Stomach (tissue), 9 donors: ENCODE measurements around the gene CDC123. TPM values are rescaled to one million over a fixed set of nuclear protein-coding genes. Genes with fewer than 3 reads are reported as not detected.

Experiments
- DNase-seq, 2 donors: peaks; one replicate each; pipeline versions ENCODE4 v3.0.0 to v3.0.0-alpha.2; 2013 to 2019
- H3K27ac ChIP-seq, 5 donors: fragments of 200-600 bp in 4 of 5; sonication (generic) in 4 of 5; one replicate each; pipeline ENCODE4 v1.5.1; 2013 to 2019; ENCODE audit warnings: mild to moderate bottlenecking in 1 of 5, moderate library complexity in 1 of 5
- H3K27me3 ChIP-seq, 3 donors: fragments of 200-600 bp; sonication (generic); one replicate each; pipeline ENCODE4 v1.5.1; 2017 to 2019; ENCODE audit warnings: mixed run types in 1 of 3
- H3K36me3 ChIP-seq, 4 donors: fragments of 200-600 bp; sonication (generic); 1 replicate in 3 of 4; 2 replicates in 1 of 4; pipeline ENCODE4 v1.5.1; 2016 to 2019
- H3K4me1 ChIP-seq, 4 donors: fragments of 200-600 bp; sonication (generic); one replicate each; pipeline ENCODE4 v1.5.1; 2016 to 2019
- H3K4me3 ChIP-seq, 4 donors: fragments of 200-600 bp; sonication (generic) in 3 of 4; one replicate each; pipeline ENCODE4 v1.5.1; 2016 to 2019; ENCODE audit warnings: mild to moderate bottlenecking in 1 of 4
- H3K9me3 ChIP-seq, 4 donors: fragments of 200-600 bp; sonication (generic); one replicate each; pipeline ENCODE4 v1.5.1; 2016 to 2019
- CTCF ChIP-seq, 7 experiments: fragments of 450-650 bp in 4 of 7; fragments of 200-600 bp in 3 of 7; sonication (generic) in 3 of 7; IDR thresholded peaks; one replicate each; pipeline ENCODE4 v1.5.1; 2016 to 2019; ENCODE audit warnings: antibody characterized with exemption in 7 of 7, control low read depth in 2 of 7, mild to moderate bottlenecking in 1 of 7
- EP300 ChIP-seq: sonication (generic); formaldehyde crosslinking; IDR thresholded peaks from one replicate; pipeline ENCODE4 v1.6.1; 2017; ENCODE audit warnings: antibody characterized with exemption
- POLR2A ChIP-seq, 4 donors: fragments of 450-650 bp; IDR thresholded peaks; one replicate each; pipeline ENCODE4 v1.6.1; 2016; ENCODE audit warnings: antibody characterized with exemption in 4 of 4, control low read depth in 2 of 4, mild to moderate bottlenecking in 1 of 4, moderate library complexity in 1 of 4
- POLR2AphosphoS5 ChIP-seq, 3 donors: sonication (generic); formaldehyde crosslinking; IDR thresholded peaks; one replicate each; pipeline ENCODE4 v1.6.1; 2016; ENCODE audit warnings: antibody characterized with exemption in 3 of 3
- WGBS, 5 donors: extraction: QIAGEN DNeasy Blood & Tissue Kit in 3 of 5; methylation state at CpG; one replicate each; pipeline versions ENCODE4 v1.1.5 to v1.1.7; 2013 to 2018; 5-methylcytosine and 5-hydroxymethylcytosine counted together
- intact Hi-C: fragments of 100-400 bp; cut with DNase I; formaldehyde crosslinking; loops from one replicate; pipeline ENCODE4 v1.15.1; 2023; ENCODE audit warnings: low total_unique reads
- polyA plus RNA-seq, 3 donors: library from polyadenylated mRNA; stranded (reverse); fragments of 200-250 nt; gene quantifications; one replicate each; pipeline ENCODE4 v1.2.3, GENCODE V29; 2013
- total RNA-seq, 5 donors: library from RNA; depleted of rRNA; stranded (reverse); fragments of >200 nt; gene quantifications; one replicate each; pipeline versions ENCODE4 v1.1.0 to v1.2.3, GENCODE V29; 2014 to 2016
- donor health status: healthy with polysubstance abuse.
- donor health status: Bipolar disorder and iron deficiency.
- donor health status: healthy.

CDC123 gene
- total and polyA plus RNA-seq, 8 donors = 22.3 to 103 (median 40.6) TPM

GRCh38 chr10:12198156-12198555 is 2.2 kb downstream of the CDC123 start:
- H3K4me1 ChIP-seq = peaks cover 23 to 44% (median 36%) of the 10 kb centered on the region in 4 donors
- no peaks in the 10 kb centered on the region for H3K27me3 ChIP-seq
- H3K9me3 ChIP-seq = no peaks in the 10 kb centered on the region
- no peak overlapping the region for H3K4me3 ChIP-seq
- no peak for DNase-seq
- H3K27ac ChIP-seq = no peak overlapping the region
- no peak for TF ChIP-seq POLR2AphosphoS5 (IDR thresholded peaks at IDR 0.05)
- no peak for TF ChIP-seq EP300
- TF ChIP-seq CTCF (IDR thresholded peaks at IDR 0.05) = no peak
- intact Hi-C loops = no loop called here
- 84 to 96% (median 93%) methylated on average over 2 of the region's 2 CpGs for WGBS, 5 donors
- peaks cover 14 to 45% (median 41%) of the 10 kb centered on the region in 4 donors for H3K36me3 ChIP-seq

GRCh38 chr10:12200850-12201249 is 4.9 kb downstream of the CDC123 start:
- no peak for DNase-seq
- H3K9me3 ChIP-seq = no peaks in the 10 kb centered on the region
- no peak overlapping the region for H3K4me3 ChIP-seq
- TF ChIP-seq CTCF (IDR thresholded peaks at IDR 0.05) = no peak
- no peak for TF ChIP-seq EP300
- TF ChIP-seq POLR2A (IDR thresholded peaks at IDR 0.05) = no peak
- TF ChIP-seq POLR2AphosphoS5 (IDR thresholded peaks at IDR 0.05) = no peak
- intact Hi-C loops = no loop called here
- H3K4me1 ChIP-seq = peaks cover 11 to 25% (median 19%) of the 10 kb centered on the region in 4 donors
- H3K36me3 ChIP-seq = peaks cover 14 to 70% (median 66%) of the 10 kb centered on the region in 4 donors
- H3K27ac ChIP-seq = no peak overlapping the region
- no peaks in the 10 kb centered on the region for H3K27me3 ChIP-seq
- WGBS, 5 donors = 94 to 98% (median 97%) methylated on average over 5 of the region's 5 CpGs

- H3K27me3 ChIP-seq = no peaks in the 10 kb centered on the region
- TF ChIP-seq POLR2AphosphoS5 (IDR thresholded peaks at IDR 0.05) = no peak
- no peak for TF ChIP-seq POLR2A (IDR thresholded peaks at IDR 0.05)
- TF ChIP-seq EP300 = no peak
- TF ChIP-seq CTCF (IDR thresholded peaks at IDR 0.05) = no peak
- H3K4me1 ChIP-seq = peaks cover 11 to 25% (median 18%) of the 10 kb centered on the region in 4 donors
- WGBS, 5 donors = 76 to 87% (median 85%) methylated on average over 3 of the region's 3 CpGs
- DNase-seq = no peak
- no peak overlapping the region for H3K27ac ChIP-seq
- intact Hi-C loops = no loop called here
- peaks cover 14 to 71% (median 66%) of the 10 kb centered on the region in 4 donors for H3K36me3 ChIP-seq
- H3K4me3 ChIP-seq = no peak overlapping the region
- no peaks in the 10 kb centered on the region for H3K9me3 ChIP-seq
These were observed 5.6 kb downstream of the CDC123 start for GRCh38 chr10:12201543-12201942.

GRCh38 chr10:12202226-12202625 is 6.2 kb downstream of the CDC123 start:
- no peak for DNase-seq
- peaks cover 14 to 71% (median 67%) of the 10 kb centered on the region in 4 donors for H3K36me3 ChIP-seq
- intact Hi-C loops = no loop called here
- H3K9me3 ChIP-seq = no peaks in the 10 kb centered on the region
- no peaks in the 10 kb centered on the region for H3K27me3 ChIP-seq
- H3K4me3 ChIP-seq = no peak overlapping the region
- TF ChIP-seq EP300 = no peak
- no peak for TF ChIP-seq CTCF (IDR thresholded peaks at IDR 0.05)
- TF ChIP-seq POLR2AphosphoS5 (IDR thresholded peaks at IDR 0.05) = no peak
- no peak for TF ChIP-seq POLR2A (IDR thresholded peaks at IDR 0.05)
- no peak overlapping the region for H3K27ac ChIP-seq
- H3K4me1 ChIP-seq = peaks cover 5 to 19% (median 11%) of the 10 kb centered on the region in 4 donors
- WGBS, 5 donors = 83 to 91% (median 85%) methylated on average over 4 to 5 of the region's 5 CpGs
